NCI-H345 (cell line): ENCODE data around the gene KHDC1.
"Not testable (repeated sequence)": the region's sequence is repeated elsewhere in the genome, so short reads cannot be mapped to it uniquely, and the experiment has no call there.

Source experiments
- DNase-seq: peaks from one replicate; lab custom pipeline; 2025; lab: John Stamatoyannopoulos, UW

KHDC1 gene

GRCh38 chr6:73262671-73263569, at the start of gene KHDC1:
Gene KHDC1, minus strand, starts transcription at chr6:73263196. Its CDS starts 20,679 bp downstream, at chr6:73242517.
- DNase-seq = peak; percentile 76

DNA sequence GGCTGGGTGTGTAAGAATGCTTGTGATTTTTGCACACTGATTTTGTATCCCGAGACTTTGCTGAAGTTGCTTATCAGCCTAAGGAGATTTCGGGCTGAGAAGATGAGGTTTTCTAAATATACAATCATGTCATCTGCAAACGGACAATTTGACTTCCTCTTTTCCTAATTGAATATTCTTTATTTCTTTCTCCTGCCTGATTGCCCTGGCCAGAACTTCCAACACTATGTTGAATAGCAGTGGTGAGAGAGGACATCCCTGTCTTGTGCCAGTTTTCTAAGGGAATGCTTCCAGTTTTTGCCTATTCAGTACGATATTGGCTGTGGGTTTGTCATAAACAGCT, 47.5 kb upstream of the KHDC1 start:
- not testable (repeated sequence) for DNase-seq

DNA sequence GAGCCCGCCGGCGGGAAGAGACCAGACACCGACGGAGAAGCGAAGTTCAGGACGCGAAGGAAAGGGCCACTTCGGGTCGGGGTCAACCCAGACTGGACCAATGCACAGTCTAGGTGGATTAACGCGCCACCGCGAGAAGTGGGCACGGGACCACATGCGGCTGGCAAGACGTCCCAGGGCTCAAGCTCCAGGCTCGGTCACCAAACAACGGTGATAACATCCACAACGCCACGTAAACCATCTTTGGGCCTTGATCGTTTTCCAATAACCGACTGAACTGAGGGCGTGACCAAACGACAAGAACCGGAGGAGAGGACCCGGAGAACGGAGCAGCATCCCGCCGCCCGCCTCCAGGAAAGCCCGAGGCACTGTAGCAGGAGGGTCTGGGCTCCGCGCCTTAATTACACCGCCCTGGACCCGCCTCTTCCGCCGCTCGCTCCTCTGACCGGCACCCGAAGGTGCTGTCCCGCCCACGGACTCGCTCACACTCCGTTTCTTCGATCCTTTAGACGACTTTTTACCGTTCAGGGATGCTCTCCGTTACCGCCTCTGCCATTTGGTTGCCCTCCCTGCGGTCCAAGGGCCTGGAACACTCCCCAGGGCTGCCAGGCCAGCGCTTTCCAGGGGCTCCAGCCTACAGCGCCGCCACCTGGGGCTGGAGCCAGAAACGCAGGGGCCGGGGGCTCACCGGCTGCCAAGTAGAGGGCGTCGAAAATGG, 46.9 kb upstream of the KHDC1 start:
- peak; percentile 74 for DNase-seq

DNA sequence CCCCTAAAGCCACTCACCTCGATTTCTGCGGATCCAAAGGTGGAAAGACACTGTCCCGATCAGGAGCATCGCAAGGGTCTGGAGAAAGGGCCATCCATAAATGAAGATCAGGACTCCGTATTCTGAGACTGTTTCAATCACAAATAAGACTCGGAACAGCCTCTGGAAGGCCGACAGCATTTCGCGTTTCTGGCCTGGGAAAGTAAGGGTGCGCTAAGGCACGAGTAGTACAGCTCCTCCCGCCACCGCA, 46.5 kb upstream of the KHDC1 start:
- peak; percentile 49 for DNase-seq

DNA sequence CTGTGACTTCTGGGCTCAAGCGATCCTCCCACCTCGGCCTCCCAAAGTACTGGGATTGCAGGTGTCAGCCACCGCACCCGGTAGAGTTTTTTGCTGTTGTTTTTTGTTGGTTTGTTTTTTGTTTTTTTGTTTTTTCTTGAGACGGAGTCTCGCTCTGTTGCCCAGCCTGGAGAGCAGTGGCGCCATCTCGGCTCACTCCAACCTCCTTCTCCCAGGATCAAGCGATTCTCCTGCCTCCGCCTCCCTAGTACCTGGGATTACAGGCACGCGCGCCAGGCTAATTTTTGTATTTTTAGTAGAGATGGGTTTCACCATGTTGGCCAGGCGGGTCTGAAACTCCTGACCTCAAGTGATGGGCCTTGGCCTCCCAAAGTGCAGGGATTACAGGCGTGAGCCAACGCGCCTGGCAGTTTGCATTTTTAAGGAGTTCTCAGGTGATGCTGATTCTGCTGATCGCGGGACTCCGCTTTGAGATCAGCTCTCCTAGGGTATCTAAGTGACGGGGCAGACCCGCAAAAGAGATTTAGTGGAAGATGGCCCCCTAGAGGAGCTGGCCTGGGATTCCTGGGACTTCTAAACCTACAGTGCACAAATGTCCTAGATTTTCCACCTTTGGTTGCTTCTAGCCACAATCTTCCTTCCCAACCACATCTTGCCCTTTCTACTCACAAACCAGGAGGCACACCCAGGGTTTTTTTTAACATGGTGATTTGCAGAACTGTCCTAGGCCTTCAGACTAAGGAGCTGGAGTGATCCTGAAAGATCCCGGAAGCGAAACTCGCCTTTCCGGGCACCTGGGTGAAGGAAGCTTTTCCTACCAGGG, 45.9 kb upstream of the KHDC1 start:
- DNase-seq = peak; percentile 49

DNA sequence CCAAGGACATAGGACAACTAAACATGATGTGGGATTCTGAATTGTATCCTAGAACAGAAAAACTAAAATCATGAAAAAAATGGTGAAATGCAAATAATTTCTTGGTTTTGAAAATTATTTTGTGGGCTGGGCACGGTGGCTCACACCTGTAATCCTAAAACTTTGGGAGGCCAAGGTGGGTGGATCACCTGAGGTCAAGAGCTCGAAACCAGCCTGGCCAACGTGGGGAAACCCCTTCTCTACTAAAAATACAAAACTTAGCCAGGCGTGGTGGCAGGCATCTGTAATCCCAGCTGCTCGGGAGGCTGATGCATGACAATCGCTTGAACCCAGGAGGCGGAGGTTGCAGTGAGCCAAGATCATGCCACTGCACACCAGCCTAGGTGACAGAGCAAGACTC, 40.8 kb upstream of the KHDC1 start:
- DNase-seq = not testable (repeated sequence)

- no peak for DNase-seq
These were observed 39.3 kb upstream of the KHDC1 start for GRCh38 chr6:73302339-73302738.

GRCh38 chr6:73299151-73299971, 36.4 kb upstream of the KHDC1 start:
- no peak for DNase-seq

DNA sequence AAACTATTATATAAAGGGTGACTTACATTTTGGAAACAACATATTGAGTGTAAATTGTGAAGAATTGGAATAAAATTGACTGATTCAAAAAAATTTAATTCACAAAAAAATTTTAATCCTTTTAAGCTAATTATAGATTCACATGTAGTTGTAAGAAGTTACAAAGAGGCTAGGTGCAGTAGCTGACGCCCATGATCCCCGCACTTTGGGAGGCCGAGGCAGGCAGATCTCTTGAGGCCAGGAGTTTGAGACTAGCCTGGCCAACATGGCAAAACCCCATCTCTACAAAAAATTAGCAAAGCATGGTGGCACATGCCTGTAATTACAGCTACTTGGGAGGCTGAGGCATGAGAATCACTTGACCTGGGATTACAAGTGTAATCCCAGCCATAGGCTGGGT, 30.3 kb upstream of the KHDC1 start:
- no peak for DNase-seq

GRCh38 chr6:73290435-73290834, 27.4 kb upstream of the KHDC1 start:
- DNase-seq = no peak

- DNase-seq = no peak
These were observed 23.8 kb upstream of the KHDC1 start for GRCh38 chr6:73286752-73287151.

GRCh38 chr6:73285674-73286283, 22.8 kb upstream of the KHDC1 start:
- DNase-seq = peak; percentile 12

GRCh38 chr6:73282871-73283270, 19.9 kb upstream of the KHDC1 start:
- DNase-seq = no peak

DNA sequence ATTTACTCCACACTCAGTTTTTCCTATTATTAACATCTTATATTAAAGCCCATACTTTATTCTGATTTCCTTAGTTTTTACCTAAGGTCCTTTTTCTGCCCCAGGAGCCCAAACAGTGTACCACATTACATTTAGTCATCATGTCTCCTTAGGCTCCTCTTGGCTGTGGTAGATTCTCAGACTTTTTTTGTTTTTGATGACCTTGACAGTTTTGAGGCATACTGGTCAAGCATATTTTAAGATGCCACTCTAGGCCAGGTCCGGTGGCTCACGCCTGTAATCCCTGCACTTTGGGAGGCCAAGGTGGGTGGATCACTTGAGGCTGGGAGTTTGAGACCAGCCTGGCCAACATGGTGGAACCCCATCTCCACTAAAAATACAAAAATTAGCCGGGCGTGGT, 18.7 kb upstream of the KHDC1 start:
- DNase-seq = not testable (repeated sequence)

DNA sequence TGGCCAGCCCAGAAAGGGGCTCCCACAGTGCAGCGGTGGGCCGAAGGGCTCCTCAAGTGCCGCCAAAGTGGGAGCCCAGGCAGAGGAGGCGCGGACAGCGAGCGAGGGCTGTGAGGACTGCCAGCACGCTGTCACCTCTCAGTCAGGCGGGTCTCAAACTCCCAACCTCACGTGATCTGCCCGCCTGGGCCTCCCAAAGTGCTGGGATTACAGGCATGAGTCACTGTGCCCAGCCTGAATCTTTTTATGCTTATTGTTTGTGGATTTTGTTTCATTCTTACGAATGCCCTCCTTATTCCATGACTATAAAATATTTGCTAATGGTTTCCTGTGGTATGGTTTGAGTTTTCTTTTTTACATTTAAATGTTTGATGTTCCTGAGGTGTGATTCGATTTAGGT, 6.3 kb upstream of the KHDC1 start:
- DNase-seq = not testable (repeated sequence)

DNA sequence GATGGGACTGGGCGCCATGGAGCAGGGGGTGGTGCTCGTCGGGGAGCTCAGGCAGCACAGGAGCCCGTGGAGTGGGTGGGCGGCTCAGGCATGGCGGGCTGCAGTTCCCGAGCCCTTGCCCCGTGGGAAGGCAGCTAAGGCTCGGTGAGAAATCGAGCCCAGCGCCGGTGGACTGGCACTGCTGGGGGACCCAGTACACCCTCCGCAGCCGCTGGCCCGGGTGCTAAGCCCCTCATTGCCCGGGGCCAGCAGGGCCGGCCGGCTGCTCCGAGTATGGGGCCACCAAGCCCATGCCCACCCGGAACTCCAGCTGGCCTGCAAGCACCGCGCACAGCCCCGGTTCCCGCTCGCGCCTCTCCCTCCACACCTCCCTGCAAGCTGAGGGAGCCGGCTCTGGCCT, 5.9 kb upstream of the KHDC1 start:
- DNase-seq = not testable (repeated sequence)

- DNase-seq = no peak
These were observed 1.4 kb upstream of the KHDC1 start for GRCh38 chr6:73264446-73264845.

- DNase-seq = no peak
These were observed 544 bp upstream of the KHDC1 start for GRCh38 chr6:73263570-73263909.

DNA sequence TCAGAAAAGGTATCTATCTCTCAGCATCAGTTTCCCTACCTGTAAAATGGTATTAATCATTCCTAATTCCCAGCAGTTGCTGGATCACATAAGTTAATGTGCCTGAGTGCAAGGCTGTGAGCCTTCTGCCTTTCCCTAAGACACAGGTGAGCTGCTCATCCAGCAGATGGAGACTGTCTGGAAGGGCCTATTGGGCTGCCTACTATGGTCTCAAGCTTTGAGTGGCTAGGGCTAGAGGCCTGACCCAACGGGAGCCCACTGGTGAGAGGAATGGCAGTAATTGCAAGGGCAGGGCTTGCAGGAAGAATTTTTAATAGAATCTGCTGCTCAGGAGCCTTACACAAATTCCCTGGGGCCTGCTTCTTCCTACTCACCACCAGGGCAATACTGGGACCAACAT, 4.3 kb downstream of the KHDC1 start:
- DNase-seq = no peak

DNA sequence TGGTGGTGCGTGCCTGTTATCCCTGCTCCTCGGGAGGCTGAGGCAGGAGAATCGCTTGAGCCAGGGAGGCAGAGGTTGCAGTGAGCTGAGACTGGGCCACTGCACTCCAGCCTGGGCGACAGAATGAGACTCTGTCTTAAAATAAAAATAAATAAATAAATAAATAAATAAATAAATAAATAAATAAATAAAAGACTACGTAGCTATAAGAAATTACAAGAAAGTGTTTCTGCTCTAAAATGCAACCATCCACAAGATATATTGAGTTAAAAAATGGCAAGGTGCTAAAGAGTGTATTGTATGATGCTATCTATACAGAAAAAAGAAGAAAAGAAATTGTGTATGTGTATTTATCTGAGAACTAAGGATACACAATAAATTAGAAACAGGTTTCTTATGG, 8.7 kb downstream of the KHDC1 start:
- not testable (repeated sequence) for DNase-seq

DNA sequence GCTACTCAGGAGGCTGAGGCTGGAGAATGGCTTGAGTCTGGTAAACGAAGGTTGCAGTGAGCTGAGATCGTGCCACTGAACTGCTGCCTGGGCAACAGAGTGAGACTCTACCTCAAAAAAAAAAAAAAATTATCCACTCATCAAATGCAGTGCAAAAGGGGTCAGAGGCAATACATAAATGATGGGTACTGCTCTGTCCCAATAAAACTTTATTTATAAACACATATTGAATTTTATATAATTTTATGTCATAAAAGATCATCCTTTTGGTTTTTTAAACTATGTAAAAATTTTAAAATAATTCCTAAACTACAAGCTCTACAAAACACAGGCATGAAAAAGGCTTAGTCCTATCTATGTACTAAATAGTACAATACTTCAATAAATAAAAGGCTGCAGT, 10.3 kb downstream of the KHDC1 start:
- no peak for DNase-seq

DNA sequence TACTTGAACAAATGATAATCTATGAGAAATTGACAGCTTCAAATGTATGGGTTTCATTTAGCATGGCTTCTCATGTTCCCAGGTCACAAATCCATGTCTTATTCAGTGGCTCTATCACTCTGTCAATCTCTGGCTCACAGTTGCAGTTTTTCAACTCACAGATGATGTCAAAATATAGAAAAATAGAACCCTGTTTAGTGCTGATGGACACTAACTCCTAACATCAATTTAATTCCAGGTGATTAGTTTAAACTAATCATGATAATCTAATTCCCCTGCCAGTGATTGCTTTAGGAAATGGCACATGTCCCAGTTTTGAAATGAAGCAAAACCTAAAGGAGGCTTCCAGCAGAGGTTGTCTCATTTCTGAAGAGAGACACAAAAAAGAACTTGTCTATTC, 13.0 kb downstream of the KHDC1 start:
- no peak for DNase-seq
